ENCODE data around the gene MED15.
A peak's percentile ranks its signal among the peaks of the same experiment; 100 is the strongest.

DNA sequence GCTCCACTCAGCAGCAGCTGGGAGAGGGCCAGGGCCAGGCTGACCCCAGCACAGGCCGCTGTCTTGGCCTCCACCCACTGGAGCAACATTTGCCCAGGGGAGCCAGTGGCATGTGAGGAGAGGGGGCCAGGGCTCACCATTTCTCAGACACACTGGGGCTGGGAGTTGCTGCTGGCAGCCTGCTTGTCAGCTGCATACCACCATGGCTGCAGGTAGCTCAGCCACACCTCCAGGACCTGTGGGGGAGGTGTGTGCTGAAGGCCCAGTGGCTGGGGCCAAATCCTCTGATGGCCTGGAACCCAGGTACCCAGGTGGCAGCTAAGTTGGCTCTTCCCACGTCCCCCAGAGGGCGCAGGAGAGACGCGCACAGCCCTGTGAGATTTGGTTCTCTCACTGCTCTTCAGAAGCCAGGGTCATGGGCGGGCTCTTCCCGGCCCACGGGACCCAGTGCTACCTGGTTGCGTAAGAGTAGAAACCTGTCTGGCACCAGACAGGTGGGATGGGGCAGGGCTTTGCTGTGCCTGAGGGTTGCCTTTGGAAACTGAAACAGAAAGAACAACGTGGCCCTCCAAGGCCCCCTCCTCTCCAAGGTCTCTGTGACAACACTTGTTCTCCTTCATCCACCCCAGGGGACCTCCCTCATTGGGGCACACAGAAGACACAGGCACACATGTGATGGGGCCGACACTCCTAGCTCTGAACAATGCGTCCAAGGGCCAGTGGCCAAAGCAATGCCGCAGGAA lies 98.8 kb downstream of the MED15 start:
- TF ChIP-seq, protein P1, sequence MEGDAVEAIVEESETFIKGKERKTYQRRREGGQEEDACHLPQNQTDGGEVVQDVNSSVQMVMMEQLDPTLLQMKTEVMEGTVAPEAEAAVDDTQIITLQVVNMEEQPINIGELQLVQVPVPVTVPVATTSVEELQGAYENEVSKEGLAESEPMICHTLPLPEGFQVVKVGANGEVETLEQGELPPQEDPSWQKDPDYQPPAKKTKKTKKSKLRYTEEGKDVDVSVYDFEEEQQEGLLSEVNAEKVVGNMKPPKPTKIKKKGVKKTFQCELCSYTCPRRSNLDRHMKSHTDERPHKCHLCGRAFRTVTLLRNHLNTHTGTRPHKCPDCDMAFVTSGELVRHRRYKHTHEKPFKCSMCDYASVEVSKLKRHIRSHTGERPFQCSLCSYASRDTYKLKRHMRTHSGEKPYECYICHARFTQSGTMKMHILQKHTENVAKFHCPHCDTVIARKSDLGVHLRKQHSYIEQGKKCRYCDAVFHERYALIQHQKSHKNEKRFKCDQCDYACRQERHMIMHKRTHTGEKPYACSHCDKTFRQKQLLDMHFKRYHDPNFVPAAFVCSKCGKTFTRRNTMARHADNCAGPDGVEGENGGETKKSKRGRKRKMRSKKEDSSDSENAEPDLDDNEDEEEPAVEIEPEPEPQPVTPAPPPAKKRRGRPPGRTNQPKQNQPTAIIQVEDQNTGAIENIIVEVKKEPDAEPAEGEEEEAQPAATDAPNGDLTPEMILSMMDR (conservative IDR thresholded peaks at IDR 0.05; ENCODE audit: low read depth, low read length) = peak; percentile 72
- TF ChIP-seq USF2 (IDR thresholded peaks at IDR 0.05; ENCODE audit: low read depth, low read length) (0 out of 2 replicates have a peak, but pooled peaks have one; percentile 16), RFX5 (IDR thresholded peaks at IDR 0.05; ENCODE audit: low read depth, low read length) (no peak), RAD21 (IDR thresholded peaks at IDR 0.05; ENCODE audit: low read length) (peak; percentile 76), MAFK (IDR thresholded peaks at IDR 0.05; ENCODE audit: low read depth, low read length) (no peak), POLR2A (IDR thresholded peaks at IDR 0.05; ENCODE audit: low read depth, low read length) (no peak), CHD1 (IDR thresholded peaks at IDR 0.05; ENCODE audit: low read depth, low read length) (no peak), MAZ (IDR thresholded peaks at IDR 0.05; ENCODE audit: borderline replicate concordance, low read depth, low read length) (no peak), SMC3 (IDR thresholded peaks at IDR 0.05; ENCODE audit: low read depth, low read length) (peak; percentile 83), NFE2L2 (IDR thresholded peaks at IDR 0.05; ENCODE audit: low read depth, low read length) (no peak), RCOR1 (IDR thresholded peaks at IDR 0.05; ENCODE audit: insufficient replicate concordance, low read length) (no peak), BHLHE40 (IDR thresholded peaks at IDR 0.05; ENCODE audit: low read depth, low read length) (no peak), ELK1 (IDR thresholded peaks at IDR 0.05; ENCODE audit: borderline replicate concordance, low read depth, low read length) (no peak)

Measured in IMR-90 (cell line).